Measurements from ENCODE around the gene ANAPC5. TPM values are rescaled to one million over a fixed set of nuclear protein-coding genes. Genes with fewer than 3 reads are reported as not detected.
A peak's percentile ranks its signal among the peaks of the same experiment; 100 is the strongest.

The ANAPC5 gene
- total RNA-seq, 1 experiment from 2014 or later: 101 TPM

DNA sequence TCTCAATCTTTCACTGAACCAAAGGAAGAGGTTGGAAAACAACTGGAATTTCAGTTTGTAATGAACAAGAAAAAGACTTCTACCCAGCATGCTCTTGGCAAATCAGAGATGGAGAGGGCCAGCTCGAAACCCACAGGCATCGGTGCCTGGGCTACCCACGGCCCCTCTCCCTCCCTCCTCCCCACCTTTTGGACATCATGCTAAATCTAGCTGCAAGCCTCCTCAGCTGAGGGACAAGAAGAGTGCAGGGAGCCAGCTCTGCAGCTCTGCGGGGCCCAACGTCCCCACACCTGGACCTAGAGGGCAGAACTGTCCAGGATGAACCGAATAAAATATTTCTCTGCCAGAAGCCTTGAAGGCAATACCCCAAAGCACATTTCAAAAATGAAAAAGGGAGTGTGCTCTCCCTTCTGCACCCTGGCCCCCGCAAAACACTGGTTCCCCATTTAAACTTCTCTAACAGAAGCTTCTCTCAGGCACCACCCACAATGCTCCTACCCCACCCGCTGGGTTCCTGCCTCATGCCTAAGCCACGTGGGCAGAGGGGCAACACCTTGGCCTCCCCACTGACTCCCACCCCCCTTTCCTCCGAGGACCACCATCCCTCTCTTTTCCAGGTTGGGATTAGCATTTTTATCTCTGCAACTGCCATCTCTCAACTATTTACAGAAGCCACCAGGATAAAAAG lies 63.9 kb downstream of the ANAPC5 start:
- H3K9me3 Mint-ChIP-seq: no peaks in the 10 kb centered on the region
- no peak overlapping the region for H4K5ac ChIP-seq (ENCODE audit: insufficient read length, low read depth, low read length)
- H3K27me3 Mint-ChIP-seq (ENCODE audit: low read depth): no peaks in the 10 kb centered on the region
- no peak overlapping the region for H2BK12ac ChIP-seq (ENCODE audit: insufficient read length, low read depth, low read length)
- H4K91ac ChIP-seq (ENCODE audit: insufficient read length, low read depth, low read length): no peak overlapping the region
- no peak overlapping the region for H2BK20ac ChIP-seq (ENCODE audit: low read depth, low read length, poor library complexity, severe bottlenecking)
- no peak overlapping the region for H3K14ac ChIP-seq (ENCODE audit: insufficient read depth, low read length)
- H3K36me3 Mint-ChIP-seq (ENCODE audit: insufficient read depth in 1 of 3, low read depth in 3 of 3): peaks cover 7 to 20% (median 12%) of the 10 kb centered on the region in 3 experiments; a peak in 6 of 7 replicates
- H3K27ac Mint-ChIP-seq: peak overlapping the region; percentile 31 to 85 (median 62); a peak in 3 of 7 replicates
- H3K4ac ChIP-seq (ENCODE audit: low read depth, low read length): no peak overlapping the region
- no peak overlapping the region for H3K18ac ChIP-seq (ENCODE audit: insufficient read length, low read depth, low read length)
- H3K79me1 ChIP-seq (ENCODE audit: insufficient read depth, low read depth, low read length, poor library complexity, severe bottlenecking): peaks cover 4% of the 10 kb centered on the region
- no peak for DNase-seq
- no peak overlapping the region for H2AFZ ChIP-seq (ENCODE audit: low read length)
- no peak overlapping the region for H2BK120ac ChIP-seq (ENCODE audit: low read depth, low read length, poor library complexity, severe bottlenecking)
- no peak overlapping the region for H3K23ac ChIP-seq (ENCODE audit: insufficient read length, low read depth, low read length)
- H3K9ac ChIP-seq (ENCODE audit: extremely low read depth, insufficient read length, low read length): no peak overlapping the region
- H4K8ac ChIP-seq (replicated peaks; ENCODE audit: insufficient read length, low read depth, low read length): no peak overlapping the region
- no peaks in the 10 kb centered on the region for H3K79me2 ChIP-seq (ENCODE audit: insufficient read depth, low read length)
- no peak overlapping the region for H2BK5ac ChIP-seq (ENCODE audit: insufficient read length, low read length)
- H3K4me3 Mint-ChIP-seq: peak overlapping the region in 1 of 2 experiments; percentile 66; a peak in 2 of 5 replicates
- H3T11ph ChIP-seq (ENCODE audit: low read length): no peak overlapping the region
- H3K4me2 ChIP-seq (ENCODE audit: insufficient read depth, insufficient read length, low read length): no peak overlapping the region
- no peak overlapping the region for H2BK15ac ChIP-seq (ENCODE audit: low read depth, low read length)
- no CpG with 5 or more reads among the region's 10 CpGs for WGBS (ENCODE audit: extremely low coverage, insufficient read length, low lambda C conversion rate)
- no peak overlapping the region for H3K27ac ChIP-seq (ENCODE audit: insufficient read length, low read depth, low read length)
- no peaks in the 10 kb centered on the region for H3K23me2 ChIP-seq (ENCODE audit: insufficient read length, low read depth, low read length, poor library complexity, severe bottlenecking)
- no peaks in the 10 kb centered on the region for H3K27me3 ChIP-seq (ENCODE audit: insufficient read depth, low read length)
- TF ChIP-seq, protein P1, sequence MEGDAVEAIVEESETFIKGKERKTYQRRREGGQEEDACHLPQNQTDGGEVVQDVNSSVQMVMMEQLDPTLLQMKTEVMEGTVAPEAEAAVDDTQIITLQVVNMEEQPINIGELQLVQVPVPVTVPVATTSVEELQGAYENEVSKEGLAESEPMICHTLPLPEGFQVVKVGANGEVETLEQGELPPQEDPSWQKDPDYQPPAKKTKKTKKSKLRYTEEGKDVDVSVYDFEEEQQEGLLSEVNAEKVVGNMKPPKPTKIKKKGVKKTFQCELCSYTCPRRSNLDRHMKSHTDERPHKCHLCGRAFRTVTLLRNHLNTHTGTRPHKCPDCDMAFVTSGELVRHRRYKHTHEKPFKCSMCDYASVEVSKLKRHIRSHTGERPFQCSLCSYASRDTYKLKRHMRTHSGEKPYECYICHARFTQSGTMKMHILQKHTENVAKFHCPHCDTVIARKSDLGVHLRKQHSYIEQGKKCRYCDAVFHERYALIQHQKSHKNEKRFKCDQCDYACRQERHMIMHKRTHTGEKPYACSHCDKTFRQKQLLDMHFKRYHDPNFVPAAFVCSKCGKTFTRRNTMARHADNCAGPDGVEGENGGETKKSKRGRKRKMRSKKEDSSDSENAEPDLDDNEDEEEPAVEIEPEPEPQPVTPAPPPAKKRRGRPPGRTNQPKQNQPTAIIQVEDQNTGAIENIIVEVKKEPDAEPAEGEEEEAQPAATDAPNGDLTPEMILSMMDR (conservative IDR thresholded peaks at IDR 0.05): no peak
- H3K4me1 ChIP-seq (ENCODE audit: insufficient read depth, low read length): no peaks in the 10 kb centered on the region; the same call in 1 of the 2 replicates
- peaks cover 4% of the 10 kb centered on the region for H4K20me1 ChIP-seq (ENCODE audit: control insufficient read depth, insufficient read depth, insufficient read length)
- no peak overlapping the region for H2AK5ac ChIP-seq (ENCODE audit: insufficient read length, low read length)
- no peaks in the 10 kb centered on the region for H3K9me3 ChIP-seq (ENCODE audit: control insufficient read depth, low read depth, low read length)
- no peak overlapping the region for H3K56ac ChIP-seq (ENCODE audit: insufficient read length, low read depth, low read length)
- H3K4me1 Mint-ChIP-seq: peaks cover 13 to 22% of the 10 kb centered on the region in 2 experiments
